T1000 (cell line): ENCODE results near the gene ZCCHC7.
"Not testable (repeated sequence)": the region's sequence is repeated elsewhere in the genome, so short reads cannot be mapped to it uniquely, and the experiment has no call there.

Experiments
- DNase-seq: peaks from one replicate; lab custom pipeline; 2025; ENCODE audit warnings: mixed read lengths; lab: John Stamatoyannopoulos, UW

ZCCHC7 gene

DNA sequence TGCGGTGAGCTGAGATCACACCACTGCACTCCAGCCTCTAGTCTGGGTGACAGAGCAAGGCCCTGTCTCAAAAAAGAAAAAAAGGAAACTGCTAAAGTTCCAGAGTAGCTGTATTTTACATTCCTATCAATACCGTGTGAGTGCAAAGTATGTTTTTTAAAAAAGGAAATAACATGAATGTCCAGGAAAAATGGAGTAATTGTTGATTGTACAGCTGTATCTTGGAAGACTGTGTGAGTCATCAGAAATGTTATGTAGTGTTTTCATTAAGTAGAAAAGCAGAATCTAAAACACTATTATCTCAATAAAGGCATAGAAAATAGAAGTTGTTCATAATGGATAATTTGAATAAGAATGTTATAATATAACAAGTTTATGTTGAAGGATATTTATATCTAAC lies 53.9 kb downstream of the ZCCHC7 start:
- DNase-seq: no peak

- no peak for DNase-seq
Observed at GRCh38 chr9:37178742-37179141, 58.4 kb downstream of the ZCCHC7 start.

DNA sequence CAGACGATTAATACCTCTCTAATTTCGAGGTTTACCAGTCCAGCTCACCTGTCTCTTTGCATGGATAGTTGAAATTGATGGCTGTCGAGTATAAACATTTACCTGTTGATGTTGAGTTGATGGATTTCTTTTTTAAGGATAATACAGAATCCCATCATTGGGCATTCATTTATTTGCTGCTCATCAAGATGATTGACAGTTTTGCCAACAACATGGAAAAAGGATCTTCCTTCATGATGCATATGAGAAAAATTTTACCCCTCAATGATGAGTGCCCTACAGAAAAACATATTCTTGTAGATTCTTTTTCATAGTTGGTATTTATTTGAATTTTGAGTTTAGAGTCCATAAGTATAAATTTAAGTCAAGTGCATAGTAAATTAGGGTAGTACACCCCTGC lies 59.2 kb downstream of the ZCCHC7 start:
- DNase-seq: no peak

GRCh38 chr9:37180138-37180537 lies 59.8 kb downstream of the ZCCHC7 start:
- DNase-seq: no peak

GRCh38 chr9:37182718-37183117 lies 62.3 kb downstream of the ZCCHC7 start:
- DNase-seq: no peak

DNA sequence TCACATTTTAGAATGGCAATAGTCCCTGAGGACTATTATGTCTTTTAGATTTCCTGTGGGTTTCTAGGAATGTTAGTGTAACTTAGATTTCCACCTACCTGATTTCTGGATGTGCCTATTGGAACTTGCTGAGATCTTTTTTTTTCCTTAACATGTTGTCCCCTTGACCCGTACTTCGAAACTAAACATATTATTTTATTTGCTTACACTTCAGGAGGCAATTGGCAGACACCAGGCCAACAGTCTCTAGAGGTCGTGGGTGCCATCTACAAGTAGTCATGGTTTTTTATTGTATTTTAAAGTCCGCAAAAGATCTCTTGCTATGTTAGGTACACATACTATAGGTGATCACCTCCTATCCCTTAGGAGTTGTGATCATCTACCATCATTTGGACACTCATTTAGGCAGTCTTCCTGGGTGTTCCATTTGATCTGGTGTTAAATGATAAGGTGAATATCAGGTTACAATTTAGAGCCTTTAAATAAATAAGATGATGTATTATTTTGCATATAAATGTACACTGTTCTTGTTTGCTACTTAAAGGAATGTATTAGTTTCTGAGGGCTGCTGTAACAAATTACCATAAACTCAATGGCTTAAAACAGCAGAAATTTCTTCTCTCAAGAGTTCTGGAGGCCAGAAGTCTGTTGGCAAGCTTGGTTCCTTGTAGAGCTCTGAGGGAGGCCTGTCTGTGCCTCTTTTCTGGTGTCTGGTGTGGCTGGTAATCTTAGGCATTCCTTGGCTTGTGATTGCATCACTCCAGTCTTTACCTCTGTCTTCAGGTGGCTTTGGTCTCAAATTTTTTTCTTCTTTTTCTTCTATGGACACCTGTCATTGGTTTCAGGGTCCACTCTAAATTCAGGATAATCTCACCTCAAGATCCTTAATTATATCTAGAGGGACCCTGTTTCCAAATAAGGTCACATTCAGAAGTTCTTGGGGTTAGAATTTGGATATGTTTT lies 64.8 kb downstream of the ZCCHC7 start:
- no peak for DNase-seq

DNA sequence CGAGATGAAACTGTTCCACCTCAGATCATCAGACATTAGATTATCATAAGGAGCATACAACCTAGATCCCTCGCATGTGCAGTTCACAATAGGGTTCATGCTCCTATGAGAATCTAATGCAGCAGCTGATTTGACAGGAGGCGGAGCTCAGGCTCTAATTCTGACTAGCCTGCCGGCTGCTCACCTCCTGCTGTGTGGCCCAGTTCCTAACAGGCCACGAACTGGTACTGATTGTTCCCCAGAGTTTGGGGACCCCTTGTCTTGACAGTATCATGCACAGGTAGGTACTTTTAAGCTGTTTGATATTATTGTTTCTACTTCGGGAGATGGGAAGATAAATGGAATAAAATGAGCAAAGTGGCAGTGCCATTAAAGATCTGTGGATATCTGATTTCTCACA lies 66.9 kb downstream of the ZCCHC7 start:
- no peak for DNase-seq

DNA sequence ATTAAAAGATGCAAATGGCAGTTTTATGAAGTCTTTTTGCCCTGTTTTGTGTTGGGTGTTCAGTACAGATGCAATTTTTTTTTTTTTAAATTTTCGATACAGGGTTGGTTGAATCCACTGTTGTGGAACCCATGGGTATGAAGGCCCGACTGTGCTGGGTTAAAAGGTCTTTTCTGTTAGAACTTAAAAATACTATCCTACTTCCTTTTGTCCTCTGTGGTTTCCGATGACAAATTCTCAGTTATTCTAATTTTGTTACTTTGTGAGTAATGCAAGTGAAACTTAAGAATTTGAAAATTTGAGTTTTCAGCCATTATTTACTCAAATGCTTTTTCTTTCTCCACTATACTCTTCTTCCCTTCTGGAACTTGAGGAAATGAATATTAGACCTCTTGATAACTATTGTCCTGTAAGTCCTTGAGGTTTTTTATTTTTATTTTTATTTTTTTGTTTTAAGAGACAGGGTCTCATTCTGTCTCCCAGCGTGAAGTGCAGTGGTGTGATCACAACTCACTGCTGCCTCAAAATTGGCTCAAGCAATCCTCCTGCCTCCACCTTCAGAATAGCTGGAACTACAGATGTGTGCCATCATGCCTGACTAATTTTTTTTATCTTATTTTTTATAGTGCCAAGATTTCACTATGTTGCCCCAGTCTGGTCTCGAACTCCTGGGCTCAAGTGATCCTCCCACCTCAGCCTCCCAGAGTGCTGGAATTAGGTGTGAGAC lies 67.5 kb downstream of the ZCCHC7 start:
- DNase-seq: no peak

DNA sequence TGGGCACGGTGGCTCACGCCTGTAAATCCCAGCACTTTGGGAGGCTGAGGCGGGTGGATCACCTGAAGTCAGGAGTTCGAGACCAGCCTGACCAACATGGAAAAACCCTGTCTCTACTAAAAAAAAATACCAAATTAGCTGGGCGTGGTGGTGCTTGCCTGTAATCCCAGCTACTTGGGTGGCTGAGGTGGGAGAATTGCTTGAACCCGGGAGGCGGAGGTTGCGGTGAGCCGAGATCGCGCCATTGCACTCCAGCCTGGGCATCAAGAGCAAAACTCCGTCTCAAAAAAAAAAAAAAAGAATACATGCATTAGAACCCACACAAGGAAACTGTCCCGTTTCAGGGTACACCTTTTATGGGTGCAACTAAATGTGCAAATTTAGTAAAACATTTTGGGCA lies 70.4 kb downstream of the ZCCHC7 start:
- not testable (repeated sequence) for DNase-seq

- DNase-seq: no peak
Observed at GRCh38 chr9:37191403-37192089, 71.2 kb downstream of the ZCCHC7 start.

- no peak for DNase-seq
Observed at GRCh38 chr9:37192803-37193202, 72.4 kb downstream of the ZCCHC7 start.

DNA sequence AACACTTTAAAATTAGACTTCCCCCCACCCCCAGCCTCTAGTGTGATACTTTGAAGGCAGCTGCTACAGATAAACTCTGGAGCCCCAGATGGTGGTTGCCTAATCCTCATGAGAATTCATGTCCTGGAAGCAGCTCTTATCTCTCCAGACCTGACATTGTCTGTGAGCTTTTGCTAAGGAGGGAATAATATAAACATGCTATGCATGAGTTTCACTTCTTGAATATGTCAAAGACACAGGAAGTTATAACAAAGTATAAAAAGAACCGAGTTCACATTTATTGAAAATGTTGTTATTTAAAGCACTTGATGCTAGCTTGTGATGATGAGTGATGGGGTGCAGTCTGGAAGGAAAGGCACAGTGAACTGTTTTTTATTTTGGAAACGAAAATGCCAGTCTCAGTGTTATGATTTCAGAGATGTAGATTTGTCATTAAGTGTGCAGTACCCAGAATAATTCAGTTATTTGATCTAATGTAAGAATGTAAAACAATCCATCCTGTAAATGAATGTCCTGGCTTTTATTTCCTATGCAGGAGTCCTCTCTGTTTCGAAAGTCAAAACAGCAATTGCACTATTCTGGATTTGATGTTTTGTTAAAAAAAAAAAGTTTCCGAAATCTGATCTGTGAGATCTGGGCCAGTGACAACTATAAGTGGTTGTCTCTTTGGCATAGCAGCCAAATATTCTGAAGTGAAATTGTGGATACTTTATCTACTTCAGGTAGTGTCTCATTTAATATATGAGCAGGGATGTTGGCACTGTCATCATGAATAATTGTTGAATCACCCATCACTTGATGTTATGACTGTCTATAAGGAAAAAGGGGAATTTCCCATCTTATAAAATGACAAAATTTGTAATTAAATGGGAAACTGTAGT lies 77.0 kb downstream of the ZCCHC7 start:
- no peak for DNase-seq

- no peak for DNase-seq
Observed at GRCh38 chr9:37198039-37198729, 77.8 kb downstream of the ZCCHC7 start.

GRCh38 chr9:37198831-37199230 lies 78.5 kb downstream of the ZCCHC7 start:
- no peak for DNase-seq

DNA sequence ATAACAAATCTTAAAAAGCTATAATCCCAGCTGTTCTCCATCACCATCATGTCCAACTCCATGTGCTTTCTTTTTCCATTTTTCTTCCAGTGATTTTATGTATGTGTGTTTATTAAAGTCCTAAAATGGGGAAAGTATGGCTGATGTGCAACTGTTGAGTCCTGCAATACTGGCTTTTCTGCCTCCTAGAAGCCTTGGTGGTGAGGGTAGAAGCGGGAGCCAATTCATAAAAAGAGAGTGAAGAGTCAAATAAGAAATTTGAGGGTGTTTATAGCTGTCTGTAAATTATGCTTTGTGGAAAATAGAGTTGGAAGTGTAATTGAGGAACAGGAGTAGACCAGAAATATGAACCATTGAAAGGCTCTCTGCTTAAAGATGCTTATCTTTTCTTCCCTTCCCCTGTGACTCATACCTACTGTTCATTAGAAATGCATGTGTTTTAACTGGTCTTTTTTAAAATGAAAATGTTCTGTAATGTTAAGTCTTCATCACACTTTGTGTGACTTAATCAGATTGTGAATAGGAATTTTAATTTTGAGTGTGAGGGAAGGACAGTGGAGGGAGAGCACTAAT lies 80.1 kb downstream of the ZCCHC7 start:
- DNase-seq: no peak

DNA sequence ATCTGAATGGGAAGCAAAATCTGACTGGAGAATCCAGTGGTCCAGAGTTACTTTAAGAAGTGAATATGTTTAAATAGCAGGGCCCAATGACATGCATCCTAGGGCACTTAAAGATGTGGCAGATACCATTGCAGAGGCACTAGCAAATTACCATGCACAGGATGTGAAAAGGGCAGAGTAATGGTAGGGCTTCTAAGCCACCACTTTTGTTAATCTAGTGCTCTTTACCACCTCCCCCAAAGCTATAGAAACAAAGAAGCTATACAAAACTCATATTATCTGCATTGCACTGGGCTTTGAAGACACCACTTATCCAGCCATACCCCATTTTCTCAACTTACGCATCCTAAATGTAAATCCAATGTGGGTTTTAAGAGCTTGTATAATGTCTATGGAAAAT lies 81.2 kb downstream of the ZCCHC7 start:
- DNase-seq: no peak

- DNase-seq: no peak
Observed at GRCh38 chr9:37202091-37202490, 81.7 kb downstream of the ZCCHC7 start.

GRCh38 chr9:37203456-37203855 lies 83.1 kb downstream of the ZCCHC7 start:
- not testable (repeated sequence) for DNase-seq

GRCh38 chr9:37206121-37206620 lies 85.8 kb downstream of the ZCCHC7 start:
- DNase-seq: no peak
